ENCODE data around the gene TCIRG1. TPM values are rescaled to one million over a fixed set of nuclear protein-coding genes. Genes with fewer than 3 reads are reported as not detected.
"Not testable (repeated sequence)": the region's sequence is repeated elsewhere in the genome, so short reads cannot be mapped to it uniquely, and the experiment has no call there.

TCIRG1 gene
- polyA plus RNA-seq, 2 of the 4 experiments (the other 2 are of a cell fraction): 36.3 to 120 TPM

DNA sequence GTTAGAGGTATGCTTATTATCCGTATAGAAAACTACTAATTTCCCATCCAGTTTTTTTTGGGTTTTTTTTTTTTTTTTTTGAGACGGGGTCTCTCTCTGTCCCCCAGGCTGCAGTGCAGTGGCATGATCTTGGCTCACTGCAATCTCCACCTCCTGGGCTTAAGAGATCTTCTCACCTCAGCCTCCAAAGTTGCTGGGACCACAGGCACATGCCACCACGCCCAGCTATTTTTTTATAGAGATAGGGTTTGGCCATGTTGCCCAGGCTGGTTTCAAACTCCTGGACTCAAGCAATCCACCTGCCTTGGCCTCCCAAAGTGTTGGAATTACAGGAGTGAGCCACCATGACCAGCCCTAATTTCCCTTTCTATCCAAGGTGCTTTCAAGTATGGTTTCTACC, 54.1 kb downstream of the TCIRG1 start:
- DNase-seq (ENCODE audit: low read depth in 1 of 2, low spot score in 1 of 2); POLR2A ChIA-PET; H3K27ac ChIP-seq; H3K4me2 ChIP-seq; ATAC-seq; H3K4me3 ChIP-seq; H3K9me3 ChIP-seq; FAIRE-seq: not testable (repeated sequence)
- 91% methylated on average over 3 of the region's 3 CpGs for WGBS (ENCODE audit: missing lambda C conversion rate)
- H3K4me1 ChIP-seq: peaks cover 26% of the 10 kb centered on the region
- CTCF ChIA-PET: interaction anchor here (1.4 to 2.2 kb wide), 3 partner anchors 13 to 116 kb away, joined by 3 to 5 read pairs (median 5); no protein-coding TSS in a partner anchor

DNA sequence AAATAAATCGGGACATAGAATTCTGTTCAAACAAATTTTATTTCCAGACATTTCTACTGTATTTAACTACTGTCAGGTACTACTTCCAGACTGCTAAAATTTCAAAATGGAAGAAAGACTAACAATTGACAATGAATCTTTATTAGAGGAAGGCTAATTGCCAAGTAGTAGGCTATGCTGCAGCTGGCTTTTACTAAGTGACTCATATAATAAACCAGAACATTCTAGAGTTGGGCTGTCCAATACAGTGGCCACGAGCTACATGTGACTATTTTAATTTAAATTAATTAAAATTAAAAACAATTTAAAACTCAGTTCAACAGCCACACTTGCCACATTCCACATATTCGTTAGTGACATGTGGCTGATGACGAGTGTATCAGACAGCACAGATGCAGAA, 54.7 kb downstream of the TCIRG1 start:
- TF ChIP-seq, protein P1, sequence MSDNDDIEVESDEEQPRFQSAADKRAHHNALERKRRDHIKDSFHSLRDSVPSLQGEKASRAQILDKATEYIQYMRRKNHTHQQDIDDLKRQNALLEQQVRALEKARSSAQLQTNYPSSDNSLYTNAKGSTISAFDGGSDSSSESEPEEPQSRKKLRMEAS (IDR thresholded peaks at IDR 0.05): no peak
- TF ChIP-seq CHD4 (IDR thresholded peaks at IDR 0.05; ENCODE audit: borderline replicate concordance) (no peak), NFE2L2 (conservative IDR thresholded peaks at IDR 0.05; ENCODE audit: low read length) (no peak), FOSL2 (IDR thresholded peaks at IDR 0.05) (no peak), FOSL2 (CRISPR knock-in tag; IDR thresholded peaks at IDR 0.05) (no peak), ZFP36 (IDR thresholded peaks at IDR 0.05; ENCODE audit: borderline replicate concordance, partially characterized antibody) (no peak), TP53 (CRISPR knock-in tag; IDR thresholded peaks at IDR 0.05) (no peak), HDAC2 (IDR thresholded peaks at IDR 0.05) (no peak), HOXB5 (CRISPR knock-in tag; IDR thresholded peaks at IDR 0.05) (no peak), USF2 (IDR thresholded peaks at IDR 0.05) (no peak), NPAS2 (CRISPR knock-in tag; IDR thresholded peaks at IDR 0.05; ENCODE audit: borderline replicate concordance) (no peak)
- TF ChIP-seq, protein P2, sequence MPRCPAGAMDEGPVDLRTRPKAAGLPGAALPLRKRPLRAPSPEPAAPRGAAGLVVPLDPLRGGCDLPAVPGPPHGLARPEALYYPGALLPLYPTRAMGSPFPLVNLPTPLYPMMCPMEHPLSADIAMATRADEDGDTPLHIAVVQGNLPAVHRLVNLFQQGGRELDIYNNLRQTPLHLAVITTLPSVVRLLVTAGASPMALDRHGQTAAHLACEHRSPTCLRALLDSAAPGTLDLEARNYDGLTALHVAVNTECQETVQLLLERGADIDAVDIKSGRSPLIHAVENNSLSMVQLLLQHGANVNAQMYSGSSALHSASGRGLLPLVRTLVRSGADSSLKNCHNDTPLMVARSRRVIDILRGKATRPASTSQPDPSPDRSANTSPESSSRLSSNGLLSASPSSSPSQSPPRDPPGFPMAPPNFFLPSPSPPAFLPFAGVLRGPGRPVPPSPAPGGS (IDR thresholded peaks at IDR 0.05): no peak
- no peaks in the 10 kb centered on the region for H3K9me3 ChIP-seq
- POLR2A ChIA-PET: no interaction called here
- FAIRE-seq (no peak), ATAC-seq (no peak), DNase-seq (ENCODE audit: low read depth in 1 of 2, low spot score in 1 of 2) (no peak)
- no peak overlapping the region for H3K27ac ChIP-seq
- no peak overlapping the region for H3K4me3 ChIP-seq
- no peak overlapping the region for H3K4me2 ChIP-seq
- CTCF ChIA-PET: interaction anchor here (2.2 kb wide), 1 partner anchor 116 kb away, joined by 5 read pairs; no protein-coding TSS in a partner anchor
- peaks cover 26% of the 10 kb centered on the region for H3K4me1 ChIP-seq
- 90% methylated on average over 4 of the region's 4 CpGs for WGBS (ENCODE audit: missing lambda C conversion rate)

DNA sequence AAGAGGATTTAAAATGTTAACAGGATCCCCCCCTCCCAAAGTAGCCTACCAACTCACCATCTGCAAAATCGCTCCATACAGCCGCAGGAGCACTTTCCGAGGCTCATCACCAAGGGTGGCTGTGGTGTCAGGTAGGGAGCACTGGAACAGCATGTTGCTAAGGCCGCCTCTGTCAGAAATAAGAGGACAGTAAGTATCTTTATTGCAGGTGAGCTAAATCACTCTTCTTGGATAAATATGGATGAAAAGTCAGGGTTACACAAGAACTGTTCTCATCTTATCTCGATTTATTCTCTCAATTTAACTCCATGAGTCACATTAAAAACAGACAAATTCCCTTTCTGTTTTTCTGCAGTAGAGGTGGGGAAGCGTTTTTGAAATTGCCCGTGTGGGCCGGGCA, 58.1 kb downstream of the TCIRG1 start:
- CTCF ChIA-PET: no interaction called here
- Histone ChIP-seq H3K4me2 (no peak overlapping the region), H3K4me3 (no peak overlapping the region), H3K9me3 (no peaks in the 10 kb centered on the region), H3K27ac (no peak overlapping the region), H3K4me1 (peaks cover 8% of the 10 kb centered on the region; the same call in 2 of the 3 replicates)
- 86% methylated on average over 8 of the region's 8 CpGs for WGBS (ENCODE audit: missing lambda C conversion rate)
- ATAC-seq (no peak), FAIRE-seq (no peak), DNase-seq (ENCODE audit: low read depth in 1 of 2, low spot score in 1 of 2) (no peak)
- POLR2A ChIA-PET: no interaction called here
- TF ChIP-seq, protein P3, sequence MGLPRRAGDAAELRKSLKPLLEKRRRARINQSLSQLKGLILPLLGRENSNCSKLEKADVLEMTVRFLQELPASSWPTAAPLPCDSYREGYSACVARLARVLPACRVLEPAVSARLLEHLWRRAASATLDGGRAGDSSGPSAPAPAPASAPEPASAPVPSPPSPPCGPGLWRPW (IDR thresholded peaks at IDR 0.05): no peak
- TF ChIP-seq POLR2AphosphoS2 (conservative IDR thresholded peaks at IDR 0.05; ENCODE audit: low read length): no peak
- TF ChIP-seq NPAS2 (CRISPR knock-in tag; IDR thresholded peaks at IDR 0.05; ENCODE audit: borderline replicate concordance): no peak

DNA sequence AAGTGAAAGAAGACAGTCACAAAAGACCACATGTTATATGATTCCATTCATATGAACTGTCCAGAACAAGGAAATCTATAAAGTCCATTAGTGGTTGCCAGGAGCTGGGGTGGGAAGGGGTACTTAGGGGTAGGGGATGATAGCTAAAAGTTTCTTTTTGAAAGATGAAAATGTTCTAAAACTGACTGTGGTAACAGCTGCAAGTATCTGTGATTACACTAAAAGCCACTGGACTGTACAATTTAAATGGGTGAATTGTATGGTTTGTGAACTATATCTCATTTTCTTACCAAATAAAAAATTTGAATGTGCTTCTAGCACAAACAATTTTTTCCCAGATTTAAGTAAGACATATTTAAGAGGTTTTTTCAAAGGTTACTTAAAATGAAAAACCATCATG, 60.2 kb downstream of the TCIRG1 start:
- no peak for ATAC-seq
- DNase-seq (ENCODE audit: low read depth in 1 of 2, low spot score in 1 of 2): no peak
- H3K4me1 ChIP-seq: peaks cover 8% of the 10 kb centered on the region; the same call in 2 of the 3 replicates
- peak overlapping the region; percentile 34; the same call in 2 of the 3 replicates for H3K4me2 ChIP-seq
- H3K27ac ChIP-seq: no peak overlapping the region
- CTCF ChIA-PET: interaction anchor here (1.0 kb wide), 1 partner anchor 36 kb away, joined by 3 read pairs; no protein-coding TSS in a partner anchor
- no peak for FAIRE-seq
- no peak overlapping the region for H3K4me3 ChIP-seq
- H3K9me3 ChIP-seq: no peaks in the 10 kb centered on the region
- TF ChIP-seq CHD2 (IDR thresholded peaks at IDR 0.05; ENCODE audit: low read length, partially characterized antibody) (no peak), MAFK (IDR thresholded peaks at IDR 0.05; ENCODE audit: partially characterized antibody) (no peak), CBX8 (IDR thresholded peaks at IDR 0.05) (no peak), EHF (CRISPR knock-in tag; IDR thresholded peaks at IDR 0.05) (no peak)
- POLR2A ChIA-PET: no interaction called here

Data from A549 (cell line).